Ascending aorta (tissue), 2 donors: Measurements from ENCODE around the gene SMAD9. TPM values are rescaled to one million over a fixed set of nuclear protein-coding genes. Genes with fewer than 3 reads are reported as not detected.

Source experiments
- DNase-seq, 2 donors: peaks; one replicate each; pipeline ENCODE4 v3.0.0-alpha.2; 2019; ENCODE audit warnings: low spot score in 2 of 2
- H3K27ac ChIP-seq, 2 donors: fragments of 200-600 bp; sonication (generic); one replicate each; pipeline ENCODE4 v1.5.1; 2016 to 2017; ENCODE audit warnings: mild to moderate bottlenecking in 1 of 2
- H3K27me3 ChIP-seq: fragments of 200-600 bp; sonication (generic); one replicate; pipeline ENCODE4 v1.5.1; 2017
- H3K36me3 ChIP-seq, 2 donors: fragments of 200-600 bp; sonication (generic); one replicate each; pipeline ENCODE4 v1.5.1; 2016
- H3K4me1 ChIP-seq, 2 donors: fragments of 200-600 bp; sonication (generic); one replicate each; pipeline ENCODE4 v1.5.1; 2016 to 2017; ENCODE audit warnings: mild to moderate bottlenecking in 1 of 2
- H3K4me3 ChIP-seq, 2 donors: fragments of 200-600 bp; sonication (generic); one replicate each; pipeline ENCODE4 v1.5.1; 2016 to 2017; ENCODE audit warnings: mild to moderate bottlenecking in 1 of 2
- H3K9me3 ChIP-seq, 2 donors: fragments of 200-600 bp; sonication (generic); one replicate each; pipeline ENCODE4 v1.5.1; 2016
- intact Hi-C: fragments of 100-400 bp; cut with DNase I; formaldehyde crosslinking; loops from one replicate; pipeline ENCODE4 v1.15.1; 2023
- total RNA-seq: library from RNA; depleted of rRNA; stranded (reverse); fragments of >200 nt; gene quantifications from one replicate; pipeline ENCODE4 v1.1.0, GENCODE V29; 2016
- TF ChIP-seq, protein P1 (sequence below), 3 experiments: fragments of 200-600 bp in 2 of 3; fragments of 450-650 bp in 1 of 3; sonication (generic) in 2 of 3; IDR thresholded peaks; one replicate each; pipeline ENCODE4 v1.5.1; 2016 to 2019; ENCODE audit warnings: antibody characterized with exemption in 3 of 3, mild to moderate bottlenecking in 1 of 3, moderate library complexity in 1 of 3

SMAD9 gene
- total RNA-seq, 1 donor from 2014 or later = 24.5 TPM

DNA sequence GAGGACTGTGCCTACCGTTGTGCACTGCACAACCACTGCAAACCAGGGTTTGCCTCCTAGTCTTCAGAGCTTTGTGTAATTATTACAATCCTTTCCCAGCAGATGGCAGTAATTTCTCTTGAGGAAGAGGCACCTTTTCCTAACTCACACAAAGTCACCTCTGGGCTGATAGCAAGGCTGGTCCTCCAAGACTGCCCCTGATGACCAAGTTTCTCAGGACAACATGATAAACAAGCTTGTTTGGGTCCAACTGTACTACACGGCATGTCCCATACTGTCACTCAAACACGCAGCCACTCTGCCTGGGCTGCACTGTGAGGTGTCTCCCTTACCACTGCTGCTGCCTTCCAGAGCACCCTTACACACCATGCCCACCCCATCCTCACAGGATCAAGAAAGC is 61.7 kb downstream of the SMAD9 start:
- H3K36me3 ChIP-seq = peaks cover 21 to 45% of the 10 kb centered on the region in 2 donors
- H3K4me3 ChIP-seq = no peak overlapping the region
- no peaks in the 10 kb centered on the region for H3K27me3 ChIP-seq
- intact Hi-C loops = loop anchor here (1.0 kb wide), 1 partner anchor 123 kb away; no protein-coding TSS in a partner anchor
- TF ChIP-seq, protein P1, sequence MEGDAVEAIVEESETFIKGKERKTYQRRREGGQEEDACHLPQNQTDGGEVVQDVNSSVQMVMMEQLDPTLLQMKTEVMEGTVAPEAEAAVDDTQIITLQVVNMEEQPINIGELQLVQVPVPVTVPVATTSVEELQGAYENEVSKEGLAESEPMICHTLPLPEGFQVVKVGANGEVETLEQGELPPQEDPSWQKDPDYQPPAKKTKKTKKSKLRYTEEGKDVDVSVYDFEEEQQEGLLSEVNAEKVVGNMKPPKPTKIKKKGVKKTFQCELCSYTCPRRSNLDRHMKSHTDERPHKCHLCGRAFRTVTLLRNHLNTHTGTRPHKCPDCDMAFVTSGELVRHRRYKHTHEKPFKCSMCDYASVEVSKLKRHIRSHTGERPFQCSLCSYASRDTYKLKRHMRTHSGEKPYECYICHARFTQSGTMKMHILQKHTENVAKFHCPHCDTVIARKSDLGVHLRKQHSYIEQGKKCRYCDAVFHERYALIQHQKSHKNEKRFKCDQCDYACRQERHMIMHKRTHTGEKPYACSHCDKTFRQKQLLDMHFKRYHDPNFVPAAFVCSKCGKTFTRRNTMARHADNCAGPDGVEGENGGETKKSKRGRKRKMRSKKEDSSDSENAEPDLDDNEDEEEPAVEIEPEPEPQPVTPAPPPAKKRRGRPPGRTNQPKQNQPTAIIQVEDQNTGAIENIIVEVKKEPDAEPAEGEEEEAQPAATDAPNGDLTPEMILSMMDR (IDR thresholded peaks at IDR 0.05) = peak; percentile 12 to 62 (median 38)
- H3K27ac ChIP-seq = no peak overlapping the region
- H3K4me1 ChIP-seq = peaks cover 0 to 2% of the 10 kb centered on the region in 2 donors
- H3K9me3 ChIP-seq = no peaks in the 10 kb centered on the region
- no peak for DNase-seq

DNA sequence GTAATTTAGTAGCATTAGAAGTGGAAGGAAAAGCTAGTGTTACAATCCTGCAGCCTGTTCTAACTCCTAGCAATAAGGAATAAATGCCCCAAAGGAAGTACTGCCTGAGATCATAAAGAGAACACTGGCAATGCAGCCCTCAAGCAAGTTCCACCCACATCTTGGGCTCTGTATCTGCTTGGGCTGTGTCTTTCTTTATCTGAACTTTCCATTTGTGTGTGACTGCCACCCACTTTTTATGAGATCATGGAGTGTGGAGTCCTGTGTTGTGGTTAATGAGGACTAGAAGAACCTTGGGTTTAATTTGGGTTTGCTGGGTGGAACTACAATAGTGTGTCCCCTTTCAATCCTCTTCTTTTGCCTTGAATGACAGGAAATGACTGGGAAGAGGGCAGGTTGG is 62.8 kb downstream of the SMAD9 start:
- H3K9me3 ChIP-seq = no peaks in the 10 kb centered on the region
- no peak for DNase-seq
- no peak overlapping the region for H3K4me3 ChIP-seq
- H3K4me1 ChIP-seq = peaks cover 0 to 2% of the 10 kb centered on the region in 2 donors
- peaks cover 28 to 46% of the 10 kb centered on the region in 2 donors for H3K36me3 ChIP-seq
- no peaks in the 10 kb centered on the region for H3K27me3 ChIP-seq
- H3K27ac ChIP-seq = no peak overlapping the region
- intact Hi-C loops = no loop called here
- TF ChIP-seq, protein P1 (IDR thresholded peaks at IDR 0.05) = no peak

DNA sequence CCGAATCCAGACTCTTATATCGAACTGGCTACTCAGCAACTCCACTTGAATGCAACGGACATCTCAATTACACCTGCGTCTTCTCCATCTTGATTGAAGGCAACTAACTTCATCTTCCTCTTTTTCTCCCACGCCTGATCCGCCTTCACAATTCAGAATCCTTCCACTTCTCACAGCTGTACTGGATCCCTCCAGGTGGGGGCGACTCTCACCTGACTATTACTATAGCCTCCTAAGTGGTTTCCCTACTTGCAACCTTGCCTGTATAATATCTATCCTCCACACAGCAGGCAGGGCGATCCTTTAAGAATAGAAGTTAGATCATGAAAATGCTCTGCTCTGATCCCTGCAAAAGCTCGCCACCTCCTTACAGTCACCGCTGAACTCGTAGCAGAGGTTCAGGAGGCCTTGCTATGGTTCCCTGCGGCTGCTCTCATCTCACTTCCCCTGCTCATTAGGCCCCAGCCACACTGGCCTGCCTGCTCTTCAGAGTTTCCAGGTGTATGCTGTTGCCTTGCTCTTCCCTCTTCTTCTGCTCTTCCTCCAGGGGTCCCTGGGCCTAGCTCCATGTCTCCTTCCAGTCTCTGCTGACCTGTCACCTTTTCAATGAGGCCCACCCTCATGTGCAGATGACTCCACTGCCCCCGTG is 69.1 kb downstream of the SMAD9 start:
- no peak overlapping the region for H3K27ac ChIP-seq
- peaks cover 0 to 6% of the 10 kb centered on the region in 2 donors for H3K4me1 ChIP-seq
- H3K4me3 ChIP-seq = no peak overlapping the region
- H3K9me3 ChIP-seq = no peaks in the 10 kb centered on the region
- no peaks in the 10 kb centered on the region for H3K27me3 ChIP-seq
- intact Hi-C loops = no loop called here
- peaks cover 17 to 33% of the 10 kb centered on the region in 2 donors for H3K36me3 ChIP-seq
- DNase-seq = no peak
- TF ChIP-seq, protein P1 (IDR thresholded peaks at IDR 0.05) = peak in 1 of 3 experiments; percentile 10

DNA sequence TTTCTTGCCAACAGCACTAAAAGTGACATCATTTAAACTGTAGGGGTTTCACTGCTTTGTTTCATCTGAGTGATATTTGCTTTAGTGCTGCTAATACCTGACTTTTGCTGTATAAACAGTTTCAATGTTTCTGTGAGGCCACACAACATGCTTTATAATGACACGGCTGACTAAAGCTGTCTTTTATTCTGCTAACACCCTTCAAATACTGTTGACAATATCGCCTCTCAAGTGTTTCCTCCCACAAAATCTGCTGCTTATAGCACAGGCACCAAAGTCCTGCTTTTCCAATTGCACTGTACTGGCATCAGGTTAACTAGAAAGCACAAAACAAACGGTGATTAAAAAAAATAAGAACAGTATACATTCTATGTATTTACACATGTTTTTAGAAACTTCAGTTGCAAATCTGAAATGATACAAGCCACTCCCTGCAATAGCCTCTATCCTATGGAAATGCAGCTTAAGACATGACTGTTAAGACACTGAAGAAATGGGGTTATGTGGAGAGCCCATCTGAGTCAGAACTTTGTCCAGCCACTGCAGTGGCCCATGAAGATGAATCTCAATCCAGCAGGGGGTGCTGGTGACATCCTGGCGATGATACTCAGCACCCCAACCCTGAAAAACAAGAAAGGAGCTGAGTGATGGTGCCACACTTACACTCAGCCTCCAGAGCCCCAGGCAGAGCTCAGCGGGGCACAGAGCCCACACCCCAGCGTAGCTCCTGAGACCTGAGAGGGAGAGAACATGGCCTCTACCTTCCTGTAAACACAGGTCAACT is 71.6 kb downstream of the SMAD9 start:
- TF ChIP-seq, protein P1 (IDR thresholded peaks at IDR 0.05) = no peak
- H3K27ac ChIP-seq = peak overlapping the region; percentile 12 to 45
- H3K4me1 ChIP-seq = peaks cover 0 to 6% of the 10 kb centered on the region in 2 donors
- peaks cover 17 to 23% of the 10 kb centered on the region in 2 donors for H3K36me3 ChIP-seq
- no peak overlapping the region for H3K4me3 ChIP-seq
- intact Hi-C loops = loop anchor here (2.0 kb wide), 1 partner anchor 132 kb away; no protein-coding TSS in a partner anchor
- DNase-seq = no peak
- no peaks in the 10 kb centered on the region for H3K9me3 ChIP-seq
- no peaks in the 10 kb centered on the region for H3K27me3 ChIP-seq

DNA sequence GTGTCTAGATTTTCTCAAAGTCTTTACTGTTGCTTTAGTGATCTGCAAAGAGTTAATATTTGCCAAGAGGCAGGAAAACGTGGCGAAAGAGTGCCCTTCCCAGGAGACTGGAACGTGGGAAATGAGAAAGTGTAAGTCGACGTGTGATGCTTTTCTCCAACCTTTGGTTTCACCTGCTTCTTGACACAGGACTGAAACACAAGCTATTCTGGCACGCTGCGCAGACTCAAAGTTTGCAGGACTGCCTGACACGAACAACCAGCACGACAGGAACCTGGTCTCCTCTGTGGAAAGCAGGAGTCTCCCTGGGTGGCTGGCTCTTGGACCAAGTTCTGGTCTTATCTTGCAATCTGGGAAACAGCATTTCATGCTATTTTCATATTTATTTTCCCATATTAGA is 72.4 kb downstream of the SMAD9 start:
- TF ChIP-seq, protein P1 (IDR thresholded peaks at IDR 0.05) = no peak
- Histone ChIP-seq H3K4me3 (no peak overlapping the region), H3K27ac (peak overlapping the region in 1 of 2 donors; percentile 45), H3K36me3 (peaks cover 10 to 15% of the 10 kb centered on the region in 2 donors), H3K9me3 (no peaks in the 10 kb centered on the region), H3K4me1 (peaks cover 0 to 6% of the 10 kb centered on the region in 2 donors), H3K27me3 (no peaks in the 10 kb centered on the region)
- intact Hi-C loops = loop anchor here (2.0 kb wide), 1 partner anchor 133 kb away; no protein-coding TSS in a partner anchor
- DNase-seq = no peak
